Esophagus muscularis mucosa (tissue), 4 donors: Measurements from ENCODE around the gene TBC1D24. TPM values are rescaled to one million over a fixed set of nuclear protein-coding genes. Genes with fewer than 3 reads are reported as not detected.
"Not testable (repeated sequence)": the region's sequence is repeated elsewhere in the genome, so short reads cannot be mapped to it uniquely, and the experiment has no call there.

Experiments
- DNase-seq: peaks from one replicate; pipeline ENCODE4 v3.0.0-alpha.2; 2017; ENCODE audit errors: extremely low spot score
- H3K27ac ChIP-seq, 4 donors: fragments of 200-600 bp; sonication (generic); replicated peaks in 1 of 4; 1 replicate in 3 of 4; 2 replicates in 1 of 4; pipeline ENCODE4 v1.5.1; 2016 to 2019; ENCODE audit warnings: mild to moderate bottlenecking in 1 of 4
- H3K27me3 ChIP-seq, 4 donors: fragments of 200-600 bp; sonication (generic); one replicate each; pipeline versions ENCODE4 v1.5.1 to v1.6.0; 2016 to 2019
- H3K36me3 ChIP-seq, 4 donors: fragments of 200-600 bp; sonication (generic); one replicate each; pipeline ENCODE4 v1.5.1; 2016 to 2019
- H3K4me1 ChIP-seq, 4 donors: fragments of 200-600 bp; sonication (generic); one replicate each; pipeline ENCODE4 v1.5.1; 2016 to 2019
- H3K4me3 ChIP-seq, 4 donors: fragments of 200-600 bp; sonication (generic); 1 replicate in 2 of 4; 2 replicates in 2 of 4; pipeline ENCODE4 v1.5.1; 2016 to 2019; ENCODE audit warnings: mild to moderate bottlenecking in 4 of 4, moderate library complexity in 1 of 4
- H3K9me3 ChIP-seq, 4 donors: fragments of 200-600 bp; sonication (generic); 1 replicate in 3 of 4; 2 replicates in 1 of 4; pipeline ENCODE4 v1.5.1; 2016 to 2019
- EP300 ChIP-seq: sonication (generic); formaldehyde crosslinking; IDR thresholded peaks from one replicate; pipeline ENCODE4 v1.6.1; 2017; ENCODE audit warnings: antibody characterized with exemption
- POLR2A ChIP-seq: fragments of 450-650 bp; IDR thresholded peaks from one replicate; pipeline ENCODE4 v1.6.1; 2017; ENCODE audit warnings: antibody characterized with exemption, moderate library complexity, mild to moderate bottlenecking, low read depth
- POLR2AphosphoS5 ChIP-seq, 2 donors: sonication (generic); formaldehyde crosslinking; IDR thresholded peaks; one replicate each; pipeline ENCODE4 v1.6.1; 2017; ENCODE audit warnings: antibody characterized with exemption in 2 of 2
- WGBS: methylation state at CpG from one replicate; pipeline ENCODE4 v1.1.5; 2018; 5-methylcytosine and 5-hydroxymethylcytosine counted together
- intact Hi-C: fragments of 100-400 bp; cut with DNase I; formaldehyde crosslinking; loops from one replicate; pipeline ENCODE4 v1.15.1; 2023
- total RNA-seq, 4 donors: library from RNA; depleted of rRNA; stranded (reverse); fragments of >200 nt; gene quantifications; one replicate each; pipeline versions ENCODE4 v1.1.0 to v1.2.1, GENCODE V29; 2016
- TF ChIP-seq, protein P1 (sequence below), 3 experiments: fragments of 200-600 bp in 2 of 3; fragments of 450-650 bp in 1 of 3; sonication (generic) in 2 of 3; IDR thresholded peaks; one replicate each; pipeline ENCODE4 v1.5.1; 2017 to 2019; ENCODE audit warnings: antibody characterized with exemption in 3 of 3, mild to moderate bottlenecking in 2 of 3, moderate library complexity in 1 of 3

The TBC1D24 gene
- total RNA-seq, 4 donors from 2014 or later: 7.0 to 14.1 (median 11.5) TPM

DNA sequence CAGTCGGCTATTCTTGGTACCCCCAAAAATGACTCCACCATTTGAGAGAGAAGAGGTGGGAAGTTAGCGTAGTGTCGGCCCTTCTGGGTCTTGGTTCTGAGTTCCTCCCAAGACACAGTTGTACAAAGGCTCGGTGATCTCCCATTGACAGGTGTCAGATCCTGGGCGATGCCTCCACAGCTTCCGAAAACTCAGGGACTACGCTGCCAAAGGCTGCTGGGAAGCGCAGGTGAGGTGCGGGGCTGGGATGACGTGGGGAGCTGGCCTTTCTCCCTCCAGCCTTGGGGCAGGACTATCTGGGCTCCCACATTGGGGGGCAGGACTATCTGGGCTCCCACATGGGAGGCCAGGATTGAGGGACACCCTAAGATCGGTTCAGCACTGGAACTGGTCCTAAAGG is 35.3 kb upstream of the TBC1D24 start:
- Histone ChIP-seq H3K4me3 (no peak overlapping the region), H3K27me3 (no peaks in the 10 kb centered on the region), H3K4me1 (no peaks in the 10 kb centered on the region), H3K36me3 (peaks cover 2 to 43% (median 21%) of the 10 kb centered on the region in 4 donors), H3K9me3 (no peaks in the 10 kb centered on the region), H3K27ac (no peak overlapping the region)
- no peak for DNase-seq
- WGBS: 99% methylated on average over 10 of the region's 11 CpGs
- intact Hi-C loops: no loop called here
- no peak for TF ChIP-seq POLR2A

DNA sequence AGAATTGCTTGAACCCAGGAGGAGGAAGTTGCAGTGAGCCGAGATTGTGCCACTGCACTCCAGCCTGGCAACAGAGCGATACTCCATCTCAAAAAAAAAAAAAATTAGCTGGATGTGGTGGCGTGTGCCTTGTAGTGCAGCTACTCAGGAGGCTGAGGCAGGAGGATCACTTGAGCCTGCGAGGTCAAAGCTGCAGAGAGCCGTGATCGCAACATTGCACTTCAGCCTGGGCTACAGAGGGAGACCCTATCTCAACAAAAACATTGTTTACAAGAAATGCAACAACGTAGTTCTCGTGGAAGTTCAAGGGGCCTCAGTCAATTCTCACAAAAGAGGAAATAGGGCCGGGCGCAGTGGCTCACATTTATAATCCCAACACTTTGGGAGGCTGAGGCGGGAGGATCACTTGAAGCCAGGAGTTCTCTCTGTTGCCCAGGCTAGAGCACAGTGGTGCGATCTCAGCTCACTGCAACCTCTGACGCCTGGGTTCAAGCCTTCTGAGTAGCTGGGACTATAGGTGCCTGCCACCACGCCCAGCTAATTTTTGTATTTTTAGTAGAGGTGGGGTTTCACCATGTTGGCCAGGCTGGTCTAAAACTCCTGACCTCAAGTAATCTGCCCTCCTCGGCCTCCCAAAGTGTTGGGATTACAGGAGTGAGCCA is 33.7 kb upstream of the TBC1D24 start:
- intact Hi-C loops, H3K27me3 ChIP-seq, H3K4me3 ChIP-seq, H3K27ac ChIP-seq, H3K4me1 ChIP-seq, DNase-seq, H3K9me3 ChIP-seq: not testable (repeated sequence)
- WGBS: 87% methylated on average over 14 of the region's 15 CpGs
- peaks cover 0 to 54% (median 28%) of the 10 kb centered on the region in 4 donors for H3K36me3 ChIP-seq

DNA sequence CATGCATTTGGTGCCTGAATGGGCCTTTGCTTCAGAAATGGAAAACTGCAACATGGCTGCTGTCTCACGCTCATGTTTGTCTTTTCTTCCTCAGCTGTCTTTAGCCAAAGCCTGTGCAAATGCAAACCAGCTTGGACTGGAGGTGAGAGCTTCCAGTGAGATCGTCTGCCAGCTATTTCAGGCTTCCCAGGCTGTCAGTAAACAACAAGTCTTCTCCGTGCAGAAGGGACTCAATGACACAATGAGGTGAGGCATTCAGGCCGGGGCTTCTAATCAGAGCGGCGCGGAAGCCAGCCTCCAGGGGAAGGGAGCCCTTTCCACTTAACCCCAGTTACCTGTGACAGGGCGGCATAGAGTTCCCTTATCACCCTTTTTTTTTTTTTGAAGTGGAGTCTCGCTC is 31.4 kb upstream of the TBC1D24 start:
- TF ChIP-seq POLR2AphosphoS5 (IDR thresholded peaks at IDR 0.05): no peak
- WGBS: 87% methylated on average over 9 of the region's 9 CpGs
- H3K4me3 ChIP-seq: no peak overlapping the region
- no peaks in the 10 kb centered on the region for H3K27me3 ChIP-seq
- no peak overlapping the region for H3K27ac ChIP-seq
- DNase-seq: no peak
- H3K9me3 ChIP-seq: no peaks in the 10 kb centered on the region
- H3K4me1 ChIP-seq: no peaks in the 10 kb centered on the region
- peaks cover 0 to 48% (median 28%) of the 10 kb centered on the region in 4 donors for H3K36me3 ChIP-seq
- intact Hi-C loops: no loop called here

DNA sequence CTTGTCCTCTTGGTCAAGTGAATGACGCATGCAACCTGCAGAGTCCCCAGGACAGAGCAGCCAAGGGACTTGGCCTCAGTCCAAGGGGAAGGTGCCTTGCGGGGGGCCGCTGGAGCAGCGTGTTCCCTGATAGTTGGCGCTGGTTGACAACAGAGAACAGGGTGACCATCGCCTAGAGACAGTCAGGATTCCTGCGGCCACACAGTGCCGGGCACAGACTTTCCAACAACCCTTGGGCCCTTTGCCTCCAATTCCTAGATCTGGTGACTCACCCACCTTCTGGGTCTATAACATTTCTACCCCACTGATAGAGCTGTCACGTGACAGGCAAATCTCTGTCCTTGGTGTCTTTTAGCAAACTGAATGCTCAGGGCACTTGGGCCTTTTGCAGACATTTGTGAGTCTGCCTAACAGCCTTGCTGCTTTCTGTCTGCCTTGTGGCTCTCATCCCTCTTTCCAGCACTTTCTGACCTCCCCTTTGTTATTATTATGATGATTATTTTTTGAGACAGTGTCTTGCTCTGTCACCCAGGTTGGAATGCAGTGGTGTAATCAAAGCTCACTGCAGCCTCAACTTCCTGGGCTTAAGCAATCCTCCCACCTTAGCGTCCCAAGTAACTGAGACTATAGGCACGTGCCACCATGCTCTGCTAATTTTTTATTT is 26.9 kb upstream of the TBC1D24 start:
- intact Hi-C loops: no loop called here
- H3K27ac ChIP-seq: no peak overlapping the region
- no peak overlapping the region for H3K4me3 ChIP-seq
- no peak for TF ChIP-seq POLR2A
- no peak for TF ChIP-seq POLR2AphosphoS5 (IDR thresholded peaks at IDR 0.05)
- no peak for TF ChIP-seq EP300
- TF ChIP-seq, protein P1, sequence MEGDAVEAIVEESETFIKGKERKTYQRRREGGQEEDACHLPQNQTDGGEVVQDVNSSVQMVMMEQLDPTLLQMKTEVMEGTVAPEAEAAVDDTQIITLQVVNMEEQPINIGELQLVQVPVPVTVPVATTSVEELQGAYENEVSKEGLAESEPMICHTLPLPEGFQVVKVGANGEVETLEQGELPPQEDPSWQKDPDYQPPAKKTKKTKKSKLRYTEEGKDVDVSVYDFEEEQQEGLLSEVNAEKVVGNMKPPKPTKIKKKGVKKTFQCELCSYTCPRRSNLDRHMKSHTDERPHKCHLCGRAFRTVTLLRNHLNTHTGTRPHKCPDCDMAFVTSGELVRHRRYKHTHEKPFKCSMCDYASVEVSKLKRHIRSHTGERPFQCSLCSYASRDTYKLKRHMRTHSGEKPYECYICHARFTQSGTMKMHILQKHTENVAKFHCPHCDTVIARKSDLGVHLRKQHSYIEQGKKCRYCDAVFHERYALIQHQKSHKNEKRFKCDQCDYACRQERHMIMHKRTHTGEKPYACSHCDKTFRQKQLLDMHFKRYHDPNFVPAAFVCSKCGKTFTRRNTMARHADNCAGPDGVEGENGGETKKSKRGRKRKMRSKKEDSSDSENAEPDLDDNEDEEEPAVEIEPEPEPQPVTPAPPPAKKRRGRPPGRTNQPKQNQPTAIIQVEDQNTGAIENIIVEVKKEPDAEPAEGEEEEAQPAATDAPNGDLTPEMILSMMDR (IDR thresholded peaks at IDR 0.05): no peak
- no peaks in the 10 kb centered on the region for H3K9me3 ChIP-seq
- 90% methylated on average over 4 of the region's 11 CpGs for WGBS
- no peaks in the 10 kb centered on the region for H3K4me1 ChIP-seq
- DNase-seq: no peak
- H3K36me3 ChIP-seq: peaks cover 0 to 50% (median 38%) of the 10 kb centered on the region in 4 donors
- no peaks in the 10 kb centered on the region for H3K27me3 ChIP-seq

DNA sequence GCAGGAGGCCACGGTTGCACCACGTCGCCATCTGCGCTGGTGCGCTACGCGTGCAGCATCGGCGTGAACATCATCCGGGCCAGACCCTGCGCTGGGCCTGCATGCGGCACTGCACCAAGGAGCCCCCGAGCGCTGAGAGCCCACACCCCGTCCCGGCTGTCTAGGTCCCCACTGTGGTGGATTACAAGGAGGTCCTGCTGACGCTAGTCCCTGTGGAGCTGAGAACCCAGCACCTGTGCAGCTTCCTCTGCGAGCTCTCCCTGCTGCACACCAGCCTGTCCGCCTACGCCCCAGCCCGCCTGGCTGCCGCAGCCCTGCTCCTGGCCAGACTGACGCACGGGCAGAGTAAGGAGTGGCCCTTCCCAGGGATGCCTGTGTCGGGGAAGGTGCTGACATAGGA is 25.8 kb upstream of the TBC1D24 start:
- H3K4me1 ChIP-seq: no peaks in the 10 kb centered on the region
- H3K27me3 ChIP-seq: no peaks in the 10 kb centered on the region
- H3K4me3 ChIP-seq: no peak overlapping the region
- no peak for DNase-seq
- TF ChIP-seq, protein P1 (IDR thresholded peaks at IDR 0.05): no peak
- TF ChIP-seq POLR2AphosphoS5 (IDR thresholded peaks at IDR 0.05): no peak
- WGBS: 98% methylated on average over 9 of the region's 25 CpGs
- intact Hi-C loops: no loop called here
- no peaks in the 10 kb centered on the region for H3K9me3 ChIP-seq
- peaks cover 0 to 55% (median 38%) of the 10 kb centered on the region in 4 donors for H3K36me3 ChIP-seq
- no peak overlapping the region for H3K27ac ChIP-seq

DNA sequence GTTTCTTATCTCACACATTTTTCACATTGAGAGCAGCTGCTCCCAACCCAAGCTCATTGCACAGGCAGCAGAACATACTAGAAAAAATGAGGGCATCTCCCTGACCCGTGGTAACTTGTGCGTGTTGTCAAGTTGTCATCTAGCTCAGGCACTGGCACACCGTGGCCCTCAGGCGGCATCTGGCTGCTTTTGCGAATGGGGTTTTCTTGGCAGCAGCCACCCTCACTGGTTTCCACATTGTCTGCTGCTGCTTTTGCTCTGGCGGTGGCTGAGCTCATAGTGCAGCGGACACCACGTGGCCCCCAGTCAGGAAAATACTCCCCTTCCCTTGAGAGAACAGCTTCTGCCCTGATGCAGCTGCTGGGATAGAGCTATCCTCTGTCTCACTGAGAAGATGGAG is 24.4 kb upstream of the TBC1D24 start:
- peaks cover 0 to 47% (median 26%) of the 10 kb centered on the region in 4 donors for H3K36me3 ChIP-seq
- H3K4me3 ChIP-seq: no peak overlapping the region
- 87% methylated on average over 7 of the region's 8 CpGs for WGBS
- no peaks in the 10 kb centered on the region for H3K27me3 ChIP-seq
- H3K4me1 ChIP-seq: no peaks in the 10 kb centered on the region
- no peaks in the 10 kb centered on the region for H3K9me3 ChIP-seq
- H3K27ac ChIP-seq: no peak overlapping the region
- TF ChIP-seq POLR2AphosphoS5 (IDR thresholded peaks at IDR 0.05): no peak
- TF ChIP-seq EP300: no peak
- TF ChIP-seq, protein P1 (IDR thresholded peaks at IDR 0.05): no peak
- intact Hi-C loops: no loop called here
- DNase-seq: no peak
